ENCODE results near the gene SLCO2A1.

SLCO2A1 gene

DNA sequence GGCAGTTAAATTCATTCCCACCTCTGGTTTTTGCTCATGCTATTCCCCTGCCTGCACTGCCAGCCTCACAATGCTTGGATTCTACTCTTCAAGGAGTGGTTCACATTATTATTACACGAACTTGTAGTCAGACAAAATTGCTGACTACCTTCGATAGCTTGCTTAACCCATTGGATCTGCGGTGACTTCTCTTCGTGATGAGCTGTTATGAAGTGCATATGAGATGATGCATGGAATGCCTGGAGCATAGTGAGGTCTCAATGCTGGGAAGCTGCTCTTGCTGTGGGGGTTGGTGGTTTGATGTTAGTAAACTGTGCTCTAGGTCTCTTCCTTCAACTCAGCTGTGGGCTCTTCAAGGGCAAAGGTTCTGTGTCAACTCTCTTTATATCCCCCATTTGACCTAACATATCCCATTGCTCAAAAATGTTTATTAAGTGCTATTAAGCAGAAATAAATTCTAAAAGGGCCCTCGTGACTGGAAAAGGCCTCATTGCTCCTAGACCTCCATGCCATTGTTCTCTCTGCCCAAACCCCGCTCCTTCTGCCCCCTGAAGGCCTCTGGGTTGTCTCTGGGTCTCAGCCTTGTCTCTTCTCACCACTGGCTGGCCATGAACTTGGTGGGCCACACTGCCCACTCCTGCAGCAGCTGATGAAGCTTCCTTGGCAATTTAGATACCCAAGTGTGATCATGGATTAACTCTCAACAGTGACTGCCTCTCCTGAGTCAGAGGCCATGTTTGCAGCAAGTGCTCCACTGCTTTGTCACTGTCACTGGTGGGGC, 4.5 kb upstream of the SLCO2A1 start:
- no peak for DNase-seq (ENCODE audit: low spot score)

DNA sequence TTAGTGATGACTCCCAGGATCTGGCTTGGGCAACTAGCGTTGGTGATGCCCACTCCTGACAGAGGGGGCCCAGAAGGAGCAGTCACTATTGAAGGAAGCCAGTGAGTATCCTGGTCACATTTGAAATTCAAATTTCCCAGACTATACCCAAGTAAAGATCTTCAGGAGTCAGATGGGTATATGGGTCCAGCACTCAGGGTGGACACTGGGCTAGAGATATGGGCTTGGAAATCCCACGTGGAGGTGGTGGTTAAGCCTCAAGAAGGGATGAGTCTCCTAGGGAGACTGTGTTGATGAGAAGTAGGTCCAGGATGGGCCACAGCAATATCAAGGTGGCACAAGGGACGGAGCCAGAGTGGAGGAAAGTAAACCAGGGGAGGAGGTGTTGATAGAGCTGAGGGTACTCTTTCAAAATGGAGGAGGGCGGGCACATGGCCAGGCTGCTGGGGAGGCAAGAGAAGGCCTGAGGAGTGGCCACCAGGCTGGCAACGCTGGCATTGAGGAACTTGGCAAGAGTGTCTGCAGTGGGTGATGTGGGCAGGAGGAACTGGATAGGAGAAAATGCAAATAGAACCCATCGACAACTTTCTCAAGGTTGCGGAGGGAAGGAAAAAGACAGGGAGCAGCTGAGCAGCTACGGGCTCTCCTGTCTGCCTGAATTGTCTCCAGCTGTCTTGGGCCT, 3.7 kb upstream of the SLCO2A1 start:
- no peak for DNase-seq (ENCODE audit: low spot score)

- no peak for DNase-seq (ENCODE audit: low spot score)
These were observed 1.7 kb upstream of the SLCO2A1 start for GRCh38 chr3:134031348-134031915.

GRCh38 chr3:134030379-134031347, 938 bp upstream of the SLCO2A1 start:
- no peak for DNase-seq (ENCODE audit: low spot score)

DNA sequence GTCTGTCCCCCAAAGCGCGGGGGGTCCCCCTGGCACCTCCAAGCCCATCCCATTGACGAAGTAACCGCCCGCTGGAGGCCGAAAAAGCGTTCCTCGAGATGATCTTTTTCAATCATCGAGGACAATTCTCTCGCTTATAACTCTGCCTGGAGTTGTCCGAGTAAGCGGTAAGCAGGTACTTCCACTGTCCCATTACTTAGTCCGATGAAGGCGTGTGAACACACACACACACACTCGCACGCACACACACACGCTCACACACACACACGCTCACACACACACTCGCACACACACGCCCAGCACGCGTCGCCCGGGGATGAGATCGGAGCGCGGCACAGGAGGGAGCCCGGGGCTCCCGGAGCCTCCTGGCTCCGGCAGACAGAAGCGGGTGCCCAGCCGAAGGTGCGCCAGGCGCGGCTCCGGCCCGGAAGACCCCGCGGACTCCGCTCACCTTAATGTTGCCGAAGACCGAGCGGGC, 430 bp downstream of the SLCO2A1 start:
- DNase-seq (ENCODE audit: low spot score) = no peak

GRCh38 chr3:134028486-134029255, 1.1 kb downstream of the SLCO2A1 start:
- DNase-seq (ENCODE audit: low spot score) = no peak

- no peak for DNase-seq (ENCODE audit: low spot score)
These were observed 2.1 kb downstream of the SLCO2A1 start for GRCh38 chr3:134027631-134028030.

- no peak for DNase-seq (ENCODE audit: low spot score)
These were observed 9.5 kb downstream of the SLCO2A1 start for GRCh38 chr3:134020135-134020680.

GRCh38 chr3:134018850-134019249, 10.9 kb downstream of the SLCO2A1 start:
- DNase-seq (ENCODE audit: low spot score) = no peak

DNA sequence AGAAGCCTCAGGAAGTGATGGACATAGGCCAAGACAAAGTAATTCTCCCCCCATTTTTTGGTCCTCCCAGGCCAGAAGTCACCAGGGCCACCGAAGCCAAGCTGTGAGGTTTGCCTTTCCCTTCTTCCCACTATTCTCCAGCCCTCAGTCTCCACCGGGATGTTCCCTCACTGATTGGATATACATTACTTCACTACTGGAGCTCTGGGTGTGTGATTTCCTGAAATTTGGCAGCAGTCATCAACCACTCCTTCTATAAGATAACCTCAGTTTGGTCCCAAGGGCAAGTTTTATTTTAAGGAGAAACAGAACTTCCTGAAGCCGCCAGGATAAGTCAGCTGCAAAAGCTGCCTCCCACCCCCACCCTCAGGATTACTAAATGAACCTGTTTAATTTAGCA, 11.3 kb downstream of the SLCO2A1 start:
- no peak for DNase-seq (ENCODE audit: low spot score)

DNA sequence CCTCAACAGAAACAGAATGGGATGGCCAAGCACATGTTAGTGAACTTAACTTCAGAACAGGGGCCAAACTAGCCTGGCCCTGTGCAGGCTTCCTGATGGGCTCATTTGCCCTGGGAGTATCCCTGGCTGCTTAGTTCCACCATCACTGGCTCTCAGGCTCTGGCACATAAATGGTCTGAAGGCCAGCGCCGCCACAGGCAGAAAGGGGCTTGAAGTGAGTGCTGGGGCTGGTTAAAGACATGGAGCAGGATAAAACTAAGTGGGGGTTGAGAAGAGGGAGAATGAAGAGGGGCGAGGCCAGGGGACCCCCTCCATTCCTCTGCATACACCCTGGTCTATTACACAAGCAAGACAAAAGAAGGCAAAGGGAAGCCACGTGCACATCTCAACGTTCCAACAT, 12.2 kb downstream of the SLCO2A1 start:
- DNase-seq (ENCODE audit: low spot score) = no peak

DNA sequence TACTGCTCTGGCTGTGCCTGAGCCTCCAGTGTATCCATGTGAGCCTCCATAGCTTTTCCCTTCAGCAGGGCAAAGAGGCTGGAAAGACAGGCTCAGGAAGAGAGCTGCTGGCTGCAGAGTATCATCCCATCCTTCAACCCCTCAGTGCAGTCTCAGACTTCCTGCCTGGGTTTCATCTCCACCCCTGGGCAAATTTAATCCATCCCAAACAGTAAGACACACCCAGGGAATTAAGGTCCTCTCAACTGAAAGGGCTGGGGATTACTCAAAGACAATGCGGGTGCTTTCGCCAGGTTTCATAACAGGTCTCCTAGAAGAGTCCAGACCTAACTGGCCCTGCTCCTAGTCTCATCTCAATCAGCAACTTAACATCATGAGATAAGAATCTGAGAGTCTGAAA, 15.5 kb downstream of the SLCO2A1 start:
- DNase-seq (ENCODE audit: low spot score) = no peak

- DNase-seq (ENCODE audit: low spot score) = no peak
These were observed 16.4 kb downstream of the SLCO2A1 start for GRCh38 chr3:134013280-134013679.

DNA sequence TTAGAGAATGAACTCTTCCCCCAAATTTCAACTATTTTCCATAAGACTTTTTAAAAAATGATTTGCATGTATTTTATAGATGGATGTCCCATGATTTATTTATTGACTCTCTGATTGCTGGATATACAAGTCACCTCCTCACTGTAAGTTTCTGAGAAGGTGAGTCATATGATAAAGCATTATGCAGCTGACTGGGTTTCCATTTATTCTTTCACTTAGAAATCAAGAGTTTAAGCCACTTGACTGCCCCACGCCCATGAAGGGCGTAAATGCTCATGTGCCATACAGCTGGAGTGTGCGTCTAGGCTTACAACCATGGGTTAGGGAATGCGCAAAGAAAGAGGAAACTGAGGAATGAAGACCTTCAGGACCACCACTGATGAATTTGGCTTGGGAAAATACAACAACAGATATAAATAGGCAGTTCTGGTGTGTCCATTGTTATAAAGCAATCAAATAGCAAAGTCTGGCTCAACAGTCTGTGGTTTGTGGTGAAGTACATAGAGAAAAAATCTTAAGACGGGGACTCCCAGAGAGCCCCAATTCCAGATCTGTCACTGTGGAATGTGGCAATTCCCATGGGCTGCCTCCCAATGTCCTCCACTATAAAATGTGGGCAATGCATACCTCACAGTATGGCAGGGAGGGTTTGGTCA, 20.3 kb downstream of the SLCO2A1 start:
- DNase-seq (ENCODE audit: low spot score) = no peak

- no peak for DNase-seq (ENCODE audit: low spot score)
These were observed 21.0 kb downstream of the SLCO2A1 start for GRCh38 chr3:134008630-134009156.

GRCh38 chr3:134007819-134008218, 21.9 kb downstream of the SLCO2A1 start:
- DNase-seq (ENCODE audit: low spot score) = no peak

- DNase-seq (ENCODE audit: low spot score) = no peak
These were observed 24.9 kb downstream of the SLCO2A1 start for GRCh38 chr3:134004841-134005240.

- no peak for DNase-seq (ENCODE audit: low spot score)
These were observed 26.7 kb downstream of the SLCO2A1 start for GRCh38 chr3:134003066-134003465.

- no peak for DNase-seq (ENCODE audit: low spot score)
These were observed 27.4 kb downstream of the SLCO2A1 start for GRCh38 chr3:134002306-134002705.

DNA sequence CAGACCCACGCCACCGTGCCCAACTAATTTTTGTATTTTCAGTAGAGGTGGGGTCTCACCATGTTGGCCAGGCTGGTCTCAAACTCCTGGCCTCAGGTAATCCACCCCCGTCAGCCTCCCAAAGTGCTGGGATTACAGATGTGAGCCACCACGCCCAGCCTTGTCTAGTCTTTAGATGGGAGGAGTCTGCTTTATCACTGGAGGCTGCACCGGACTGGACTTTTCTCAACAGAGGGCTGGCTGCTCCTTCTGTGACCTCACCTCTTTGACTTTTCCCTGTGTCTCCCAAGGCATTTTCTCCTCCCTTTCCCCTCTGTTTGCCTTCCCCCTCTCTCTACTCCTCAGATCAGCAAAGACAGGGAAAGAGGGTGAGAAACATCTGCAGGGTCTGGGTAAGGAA, 28.5 kb downstream of the SLCO2A1 start:
- DNase-seq (ENCODE audit: low spot score) = no peak
